Stomach (tissue), 4 donors: ENCODE results near the gene SPATA6L.

ENCODE experiments used
- EP300 ChIP-seq: sonication (generic); formaldehyde crosslinking; IDR thresholded peaks from one replicate; pipeline ENCODE4 v1.6.1; 2017; ENCODE audit warnings: antibody characterized with exemption
- POLR2A ChIP-seq, 4 donors: fragments of 450-650 bp; IDR thresholded peaks; one replicate each; pipeline ENCODE4 v1.6.1; 2016; ENCODE audit warnings: antibody characterized with exemption in 4 of 4, control low read depth in 2 of 4, mild to moderate bottlenecking in 1 of 4, moderate library complexity in 1 of 4
- TF ChIP-seq, protein P1 (sequence below), 7 experiments: fragments of 450-650 bp in 4 of 7; fragments of 200-600 bp in 3 of 7; sonication (generic) in 3 of 7; IDR thresholded peaks; one replicate each; pipeline ENCODE4 v1.5.1; 2016 to 2019; ENCODE audit warnings: antibody characterized with exemption in 7 of 7, control low read depth in 2 of 7, mild to moderate bottlenecking in 1 of 7

DNA sequence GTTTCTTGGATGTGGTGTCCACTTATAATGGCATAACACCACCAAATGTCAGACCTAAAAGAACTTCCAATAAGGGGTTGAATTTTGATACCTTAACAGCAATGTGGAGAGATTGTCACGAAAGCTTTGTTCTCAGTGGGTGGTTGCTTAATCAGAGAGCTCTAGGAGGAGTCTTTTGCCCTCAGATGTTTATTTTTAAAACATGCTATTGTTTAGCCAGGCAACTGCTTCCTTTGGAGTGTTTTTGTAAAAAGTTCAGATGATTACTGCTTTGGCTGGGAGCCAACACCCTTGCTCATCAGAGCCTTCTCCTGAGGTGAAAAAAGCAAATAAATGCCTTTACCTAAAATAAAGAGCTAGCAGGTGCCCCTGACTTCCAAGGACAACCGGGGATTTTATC, 111.0 kb downstream of the SPATA6L start:
- TF ChIP-seq, protein P1, sequence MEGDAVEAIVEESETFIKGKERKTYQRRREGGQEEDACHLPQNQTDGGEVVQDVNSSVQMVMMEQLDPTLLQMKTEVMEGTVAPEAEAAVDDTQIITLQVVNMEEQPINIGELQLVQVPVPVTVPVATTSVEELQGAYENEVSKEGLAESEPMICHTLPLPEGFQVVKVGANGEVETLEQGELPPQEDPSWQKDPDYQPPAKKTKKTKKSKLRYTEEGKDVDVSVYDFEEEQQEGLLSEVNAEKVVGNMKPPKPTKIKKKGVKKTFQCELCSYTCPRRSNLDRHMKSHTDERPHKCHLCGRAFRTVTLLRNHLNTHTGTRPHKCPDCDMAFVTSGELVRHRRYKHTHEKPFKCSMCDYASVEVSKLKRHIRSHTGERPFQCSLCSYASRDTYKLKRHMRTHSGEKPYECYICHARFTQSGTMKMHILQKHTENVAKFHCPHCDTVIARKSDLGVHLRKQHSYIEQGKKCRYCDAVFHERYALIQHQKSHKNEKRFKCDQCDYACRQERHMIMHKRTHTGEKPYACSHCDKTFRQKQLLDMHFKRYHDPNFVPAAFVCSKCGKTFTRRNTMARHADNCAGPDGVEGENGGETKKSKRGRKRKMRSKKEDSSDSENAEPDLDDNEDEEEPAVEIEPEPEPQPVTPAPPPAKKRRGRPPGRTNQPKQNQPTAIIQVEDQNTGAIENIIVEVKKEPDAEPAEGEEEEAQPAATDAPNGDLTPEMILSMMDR (IDR thresholded peaks at IDR 0.05), result no peak
- TF ChIP-seq EP300, result no peak
- no peak for TF ChIP-seq POLR2A (IDR thresholded peaks at IDR 0.05)
